ENCODE data around the gene RASSF6.
"Not testable (repeated sequence)": the region's sequence is repeated elsewhere in the genome, so short reads cannot be mapped to it uniquely, and the experiment has no call there.

RASSF6 gene

DNA sequence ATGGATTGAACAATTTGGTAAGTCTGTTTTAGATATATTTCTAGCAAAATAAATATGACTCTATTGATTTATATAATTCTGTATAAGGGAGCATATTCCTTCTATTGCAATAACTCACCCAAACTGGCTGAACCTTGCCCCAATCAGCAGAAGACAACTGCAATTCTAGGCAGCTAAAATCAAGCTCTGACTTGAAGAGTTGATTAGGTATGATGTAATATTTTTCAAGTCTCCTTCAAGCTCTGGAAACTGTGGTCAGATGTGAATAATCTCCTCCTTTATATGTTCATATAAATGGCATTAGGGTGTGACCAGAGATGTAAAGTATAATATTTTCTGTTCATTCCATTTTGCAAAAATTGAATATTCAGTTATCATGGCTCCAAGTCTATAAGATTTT, 8.2 kb downstream of the RASSF6 start:
- DNase-seq (ENCODE audit: low read depth, low spot score): no peak

DNA sequence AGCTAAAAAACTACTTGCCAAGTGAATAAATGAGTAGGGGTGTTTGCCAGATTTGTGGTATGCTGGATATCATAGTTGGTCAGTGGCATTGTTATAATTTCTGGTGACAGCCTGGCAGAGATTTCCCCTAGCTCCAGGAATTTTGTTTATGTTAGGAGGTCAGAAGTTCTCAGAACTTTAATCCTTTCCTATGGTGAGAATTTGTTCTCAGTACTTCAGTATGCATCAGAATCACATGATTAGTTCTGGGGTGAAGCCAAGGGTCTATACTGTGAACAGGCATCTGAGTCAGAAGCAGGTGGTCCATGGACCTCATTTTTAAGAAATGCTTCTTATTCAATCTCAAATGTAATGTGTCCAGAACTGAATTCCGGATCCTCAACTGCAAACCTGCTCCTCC, 10.5 kb downstream of the RASSF6 start:
- DNase-seq (ENCODE audit: low read depth, low spot score): no peak

DNA sequence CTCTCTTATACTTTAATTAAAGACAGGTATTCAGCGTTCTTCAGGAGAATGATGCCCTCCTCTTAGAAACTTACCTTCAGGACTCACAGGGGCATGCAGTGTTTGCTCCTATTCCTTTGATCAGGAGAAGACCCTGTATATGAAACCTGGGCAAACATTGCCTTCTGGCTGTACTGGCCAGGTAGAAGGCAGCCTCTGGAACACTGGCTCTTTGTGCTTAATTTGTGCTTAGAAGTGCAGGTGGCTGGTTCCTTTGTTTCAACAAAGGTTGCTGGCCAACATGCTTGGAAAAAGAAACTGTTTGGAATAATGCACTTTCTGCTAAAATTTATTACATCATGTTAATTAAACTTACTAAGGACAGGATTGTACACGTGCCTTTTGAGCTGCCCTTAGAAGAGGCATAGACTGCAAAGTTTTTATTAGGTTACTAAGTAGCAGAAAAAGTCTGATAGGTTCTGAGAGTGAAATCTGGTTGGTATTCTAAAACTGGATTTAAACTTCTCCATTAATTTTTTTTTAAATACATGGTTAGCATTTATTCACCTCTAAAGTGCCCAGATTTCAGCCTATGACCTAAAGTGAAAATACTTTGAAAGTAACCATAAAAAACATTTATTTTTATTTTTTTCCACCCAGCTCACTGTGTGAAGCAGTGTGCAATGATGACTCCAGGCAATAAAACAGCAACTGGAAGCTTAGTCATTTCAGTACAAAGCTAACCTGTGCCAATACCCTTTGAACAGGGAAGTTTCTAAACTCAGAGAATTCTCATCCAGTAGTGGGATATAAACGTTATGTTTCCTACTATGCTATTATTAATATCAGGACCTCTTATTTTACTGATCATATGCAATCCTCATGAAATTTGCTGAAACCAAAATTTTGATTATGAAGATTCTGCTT, 11.3 kb downstream of the RASSF6 start:
- no peak for DNase-seq (ENCODE audit: low read depth, low spot score)

DNA sequence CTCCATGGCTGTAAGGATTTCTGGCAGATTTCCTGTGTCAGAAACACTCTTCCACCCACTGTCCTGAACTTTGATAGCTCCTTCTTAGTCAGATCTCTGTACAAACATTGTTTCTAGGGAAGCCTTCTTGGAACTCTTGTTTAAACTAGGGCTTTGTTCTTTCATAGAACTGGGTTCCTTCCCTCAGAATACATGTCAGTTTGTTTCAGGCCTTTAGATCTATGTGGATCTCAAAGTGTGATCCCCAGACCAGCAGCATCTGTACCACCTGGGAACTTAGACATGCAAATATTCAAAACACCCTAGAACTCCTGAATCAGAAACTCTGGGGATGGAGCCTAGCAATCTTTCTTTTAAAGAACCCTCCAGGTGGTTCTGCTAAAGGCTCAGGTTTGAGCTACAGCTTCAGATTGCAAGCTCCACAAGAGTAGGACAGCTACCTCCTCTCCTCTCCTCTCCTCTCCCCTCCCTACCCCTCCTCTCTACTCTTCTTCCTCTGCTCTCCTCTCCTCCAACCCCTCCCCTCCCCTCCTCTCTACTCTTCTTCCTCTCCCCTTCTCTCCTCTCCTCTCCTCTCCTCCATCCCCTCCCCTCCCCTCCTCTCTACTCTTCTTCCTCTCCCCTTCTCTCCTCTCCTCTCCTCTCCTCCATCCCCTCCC, 12.7 kb downstream of the RASSF6 start:
- no peak for DNase-seq (ENCODE audit: low read depth, low spot score)

DNA sequence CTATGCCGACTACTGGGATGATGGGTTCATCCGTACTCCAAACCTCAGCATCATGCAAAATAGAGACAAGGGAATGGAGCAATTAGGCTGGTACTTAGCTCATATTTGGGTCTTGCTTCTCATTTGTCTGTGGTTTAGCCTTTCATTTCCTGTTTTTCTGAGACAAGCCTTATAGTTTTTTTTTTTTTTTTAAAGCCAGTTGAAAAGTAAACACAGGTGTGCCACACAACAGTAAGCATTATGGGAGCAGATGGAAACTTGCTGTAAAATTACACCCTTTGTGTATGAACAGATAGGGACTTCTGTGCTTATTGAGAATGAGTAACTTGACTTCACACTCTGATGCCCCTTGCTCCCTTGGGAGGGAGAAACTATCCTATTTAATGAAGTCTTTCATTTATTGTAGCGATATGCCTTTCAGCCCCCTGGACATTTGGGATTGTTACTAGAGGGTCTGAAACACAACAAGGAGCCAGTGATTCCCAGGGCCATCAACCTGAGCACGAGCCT, 13.7 kb downstream of the RASSF6 start:
- no peak for DNase-seq (ENCODE audit: low read depth, low spot score)

DNA sequence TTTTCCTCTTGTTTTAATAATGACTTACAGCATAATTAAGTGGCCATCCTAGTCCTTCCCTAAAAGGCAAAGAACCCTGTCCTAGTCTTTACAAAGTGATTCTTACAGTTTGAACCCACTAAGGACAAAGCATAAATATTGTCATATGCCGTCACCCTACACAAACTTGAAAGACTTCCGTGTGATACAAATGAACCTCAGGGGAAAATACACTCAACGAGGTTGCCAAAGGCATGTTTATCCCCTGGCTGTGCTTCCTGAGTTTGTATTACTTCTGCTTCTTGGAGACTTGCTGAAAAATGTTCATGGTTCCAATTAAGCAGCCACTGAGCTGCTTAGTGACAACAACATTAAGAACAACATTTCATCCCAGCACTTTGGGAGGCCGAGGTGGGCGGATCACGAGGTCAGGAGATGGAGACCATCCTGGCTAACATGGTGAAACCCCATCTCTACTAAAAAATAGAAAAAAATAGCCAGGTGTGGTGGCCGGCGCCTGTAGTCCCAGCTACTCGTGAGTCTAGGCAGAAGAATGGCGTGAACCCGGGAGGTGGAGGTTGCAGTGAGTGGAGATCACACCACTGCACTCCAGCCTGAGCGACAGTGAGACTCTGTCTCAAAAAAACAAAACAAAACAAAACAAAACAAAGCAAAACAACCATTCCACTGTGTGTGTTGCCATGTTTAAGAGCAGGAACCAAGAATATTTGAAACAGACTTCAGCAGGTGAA, 16.2 kb downstream of the RASSF6 start:
- no peak for DNase-seq (ENCODE audit: low read depth, low spot score)

DNA sequence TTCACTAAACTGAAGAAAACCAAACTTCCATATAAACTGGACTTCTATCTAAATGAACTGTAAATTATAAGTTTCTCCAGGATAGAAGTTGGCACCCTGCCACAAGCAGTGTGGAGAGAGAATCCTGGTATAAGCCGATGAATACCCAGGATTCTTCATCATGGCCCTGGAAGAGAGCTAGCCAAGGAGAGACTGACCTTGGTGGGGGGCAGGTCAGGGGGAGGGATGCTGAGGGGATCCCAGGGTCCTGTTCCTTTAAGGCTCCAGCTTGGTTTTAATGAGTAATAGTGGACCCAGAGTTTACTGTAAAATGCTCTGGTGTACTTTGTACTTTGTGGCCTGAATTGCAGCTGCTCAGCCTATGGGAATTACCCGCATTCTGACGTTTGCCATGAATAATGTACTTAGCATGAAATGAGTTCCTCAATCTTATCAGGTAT, 16.9 kb downstream of the RASSF6 start:
- no peak for DNase-seq (ENCODE audit: low read depth, low spot score)

DNA sequence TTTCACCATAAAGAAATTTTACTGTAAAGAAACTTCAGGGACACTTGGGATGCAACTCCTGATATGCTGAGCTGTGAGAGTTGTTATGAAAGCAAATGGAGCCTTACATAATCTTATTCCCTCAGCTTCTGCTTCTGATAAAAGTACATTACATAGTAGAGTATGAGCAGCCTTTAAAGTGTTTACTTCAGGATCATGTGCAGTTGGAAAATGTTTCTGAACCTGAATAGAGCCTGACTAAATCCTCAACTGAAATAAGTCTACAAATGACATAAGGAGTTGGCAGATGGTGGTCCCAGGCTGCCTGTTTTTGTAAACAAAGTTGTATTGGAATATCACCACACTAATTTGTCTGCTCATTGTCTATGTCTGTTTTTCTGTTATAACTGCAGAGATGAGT, 19.3 kb downstream of the RASSF6 start:
- no peak for DNase-seq (ENCODE audit: low read depth, low spot score)

DNA sequence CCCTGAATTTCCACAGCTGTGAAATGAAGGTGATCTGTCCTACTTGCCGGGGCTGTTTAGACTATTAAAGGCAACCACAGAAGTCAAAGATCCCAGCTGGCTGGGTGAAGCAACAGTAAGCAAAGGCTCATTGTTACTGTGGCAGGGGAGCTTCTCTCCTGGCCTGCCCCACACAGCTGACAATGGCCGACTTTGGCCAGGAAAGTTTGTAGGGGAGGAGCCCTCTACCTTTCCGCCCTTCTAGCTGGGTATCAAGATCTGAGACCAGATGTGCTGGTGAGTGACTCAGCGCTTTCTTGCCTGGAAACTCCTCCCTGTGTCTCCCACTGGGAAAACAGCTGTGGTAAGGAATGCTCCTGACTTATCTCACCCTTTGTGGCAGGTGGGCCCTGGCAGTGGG, 21.1 kb downstream of the RASSF6 start:
- DNase-seq (ENCODE audit: low read depth, low spot score): peak; percentile 34

DNA sequence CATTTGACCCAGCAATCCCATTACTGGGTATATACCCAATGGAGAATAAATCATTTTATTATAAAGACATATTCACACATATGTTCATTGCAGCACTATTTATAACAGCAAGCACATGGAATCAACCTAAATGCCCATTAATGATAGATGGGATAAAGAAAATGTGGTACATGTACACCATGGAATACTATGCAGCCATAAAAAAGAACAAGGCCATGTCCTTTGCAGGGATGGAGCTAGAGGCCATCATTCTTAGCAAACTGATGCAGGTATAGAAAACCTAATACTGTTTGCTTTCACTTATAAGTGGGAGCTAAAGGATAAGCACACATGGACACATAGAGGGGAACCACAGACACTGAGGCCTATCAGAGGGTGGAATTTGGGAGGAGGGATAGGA, 22.6 kb downstream of the RASSF6 start:
- DNase-seq (ENCODE audit: low read depth, low spot score): no peak

DNA sequence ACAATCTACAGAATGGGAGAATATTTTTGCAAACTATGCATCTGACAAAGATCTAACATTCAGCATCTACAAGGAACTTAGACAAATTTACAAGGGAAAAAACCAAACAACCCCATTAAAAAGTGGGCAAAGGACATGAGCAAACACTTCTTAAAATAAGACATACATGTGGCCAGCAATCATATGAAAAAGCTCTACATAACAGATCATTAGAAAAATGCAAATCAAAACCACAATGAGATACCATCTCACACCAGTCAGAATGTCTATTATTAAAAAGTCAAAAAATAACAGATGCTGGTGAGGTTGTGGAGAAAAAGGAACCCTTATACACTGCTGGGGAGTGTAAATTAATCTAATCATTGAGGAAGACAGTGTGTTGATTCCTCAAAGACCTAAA, 23.1 kb downstream of the RASSF6 start:
- DNase-seq (ENCODE audit: low read depth, low spot score): not testable (repeated sequence)

DNA sequence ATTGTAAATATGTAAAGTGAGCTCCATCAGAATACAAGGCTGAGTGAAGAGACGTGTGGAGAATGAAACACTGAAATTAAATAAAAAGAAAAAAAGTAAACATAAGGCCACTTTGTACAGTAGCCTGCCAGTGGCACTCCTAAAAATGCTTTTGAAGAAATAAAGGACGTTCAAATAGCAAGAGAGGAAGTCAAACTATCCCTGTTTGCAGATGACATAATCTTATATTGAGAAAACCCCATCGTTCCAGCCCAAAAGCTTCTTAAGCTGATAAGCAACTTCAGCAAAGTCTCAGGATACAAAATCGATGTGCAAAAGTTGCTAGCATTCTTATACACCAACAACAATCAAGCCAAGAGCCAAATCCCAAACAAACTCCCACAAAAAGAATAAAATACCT, 24.2 kb downstream of the RASSF6 start:
- no peak for DNase-seq (ENCODE audit: low read depth, low spot score)

DNA sequence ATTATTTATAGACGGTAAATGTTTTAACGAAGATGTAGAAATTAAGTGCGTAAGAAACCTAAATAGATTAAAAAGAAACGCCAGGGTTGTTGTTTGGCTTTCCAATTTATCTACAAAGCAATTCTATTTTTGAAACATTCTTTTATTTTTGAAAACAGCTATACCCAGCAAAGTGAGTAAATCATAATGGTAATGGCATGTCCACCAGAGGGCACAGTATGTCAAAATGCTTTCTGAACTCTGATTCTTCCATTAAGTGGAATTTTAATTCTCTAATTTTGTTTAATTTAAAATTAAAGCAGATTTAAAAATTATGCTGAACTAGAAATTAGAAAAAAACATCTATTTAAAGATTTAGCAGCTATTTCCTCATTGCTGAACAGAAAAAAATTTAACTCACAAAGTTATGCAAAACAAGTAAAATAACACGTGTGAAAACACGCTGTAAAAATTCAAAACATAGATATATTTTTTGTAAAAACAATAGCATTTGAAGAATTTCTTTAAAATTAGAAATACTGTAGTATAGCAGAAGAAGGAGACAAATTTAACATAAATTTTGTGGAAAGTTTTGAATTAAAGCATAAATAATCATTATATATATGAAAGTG, 26.5 kb downstream of the RASSF6 start:
- no peak for DNase-seq (ENCODE audit: low read depth, low spot score)

DNA sequence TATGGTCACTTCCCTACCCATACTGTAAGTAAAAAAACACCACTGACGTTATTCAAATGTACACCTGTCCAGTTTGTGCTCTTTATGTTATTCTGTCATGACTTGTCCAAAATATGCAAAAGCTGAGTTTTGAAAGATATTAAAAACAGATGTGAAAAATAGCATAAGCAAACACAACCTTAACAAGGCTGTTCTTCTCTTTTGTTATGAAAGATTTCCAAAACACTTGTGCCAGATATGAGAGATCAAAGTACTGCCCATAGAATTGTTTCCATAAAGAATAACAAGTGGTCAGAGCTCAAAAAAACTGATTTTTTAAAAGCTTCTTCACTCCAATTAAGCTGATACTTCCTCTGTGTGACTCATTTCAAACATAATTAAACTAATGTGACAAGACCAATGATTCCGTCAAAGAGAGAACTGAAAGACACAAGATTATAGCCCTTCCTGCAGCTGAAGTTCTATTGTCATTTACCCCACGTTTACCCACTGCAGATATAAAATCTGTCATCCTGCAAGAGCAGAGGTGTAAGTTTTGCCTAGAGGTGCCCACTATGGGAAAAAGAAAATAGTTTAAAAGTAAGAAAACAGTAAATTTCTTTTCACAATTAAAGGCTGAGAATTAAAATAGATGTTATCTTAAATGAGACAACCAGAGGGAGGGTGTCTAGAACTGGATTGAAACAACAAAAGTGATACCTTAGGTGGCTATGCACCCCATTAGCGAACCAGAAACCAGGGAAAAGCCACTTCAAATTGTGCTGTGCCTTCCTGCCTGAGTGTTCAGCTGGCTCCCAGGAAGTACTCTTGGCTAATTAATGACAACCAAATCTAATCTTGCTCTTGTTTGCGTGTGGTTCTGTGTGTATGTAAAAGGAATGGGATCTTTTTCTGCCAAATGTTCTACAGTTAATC, 30.1 kb downstream of the RASSF6 start:
- no peak for DNase-seq (ENCODE audit: low read depth, low spot score)

DNA sequence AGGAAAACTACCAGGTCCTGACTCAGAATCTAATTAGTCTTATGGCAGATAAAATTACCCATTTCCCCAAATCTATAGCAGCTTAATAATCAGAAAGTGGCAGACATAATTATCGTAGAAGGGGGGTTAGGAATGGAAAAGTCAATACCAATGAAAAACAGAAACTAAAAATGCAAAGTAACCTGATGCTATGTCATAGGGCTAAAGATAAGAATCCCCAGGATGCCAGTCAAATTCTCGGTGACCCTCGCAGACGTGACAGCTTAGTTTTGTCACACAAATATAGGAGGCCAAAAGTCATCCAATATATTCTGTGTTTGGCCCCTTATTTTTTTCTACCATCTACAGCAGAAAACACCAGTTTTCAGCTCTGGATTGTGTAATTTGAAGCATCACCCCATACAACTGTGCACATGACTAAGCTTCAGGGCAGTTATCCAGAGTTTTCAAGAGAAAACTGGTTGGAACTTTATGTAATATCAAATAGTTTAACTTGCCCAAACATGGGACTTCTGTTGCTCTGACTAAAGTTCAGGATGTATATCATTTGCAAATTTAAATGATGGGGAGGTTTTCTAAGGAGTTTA, 30.9 kb downstream of the RASSF6 start:
- DNase-seq (ENCODE audit: low read depth, low spot score): no peak

DNA sequence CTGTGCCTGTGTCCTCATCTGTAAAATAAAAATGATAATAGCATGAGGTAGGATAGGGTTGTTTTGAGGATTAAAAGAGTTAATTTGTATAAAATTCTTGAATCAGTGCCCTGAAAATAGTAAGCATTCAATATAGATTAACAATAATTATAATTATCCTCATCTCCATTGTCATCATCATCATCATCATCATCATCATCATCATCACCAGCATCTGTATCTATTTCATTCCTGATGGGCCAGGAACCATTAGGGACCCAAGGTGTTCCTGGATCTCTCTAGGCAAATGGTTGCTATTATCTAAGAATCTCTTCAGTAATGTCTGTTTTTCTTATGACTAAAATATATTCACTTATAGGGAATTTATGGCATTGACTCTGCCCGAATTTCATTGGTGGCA, 31.6 kb downstream of the RASSF6 start:
- no peak for DNase-seq (ENCODE audit: low read depth, low spot score)

DNA sequence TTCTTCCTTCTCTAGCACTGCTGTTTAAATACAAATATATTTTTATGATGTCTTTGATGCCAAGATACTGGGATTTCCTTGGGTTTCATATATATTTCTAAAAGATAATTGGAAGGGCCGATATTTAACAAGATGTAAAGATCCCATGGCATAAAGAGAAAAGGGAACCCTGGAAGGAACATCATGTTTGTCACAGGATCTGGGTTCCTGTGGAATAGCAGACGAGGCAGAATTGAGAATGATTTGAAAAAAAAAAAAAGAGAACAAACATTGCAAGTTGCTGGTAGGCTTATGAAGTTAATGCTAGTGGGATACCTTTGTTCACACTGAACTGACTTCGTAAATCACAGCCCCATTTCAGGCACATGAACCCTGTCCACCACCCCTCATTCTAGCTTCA, 33.6 kb downstream of the RASSF6 start:
- DNase-seq (ENCODE audit: low read depth, low spot score): no peak

DNA sequence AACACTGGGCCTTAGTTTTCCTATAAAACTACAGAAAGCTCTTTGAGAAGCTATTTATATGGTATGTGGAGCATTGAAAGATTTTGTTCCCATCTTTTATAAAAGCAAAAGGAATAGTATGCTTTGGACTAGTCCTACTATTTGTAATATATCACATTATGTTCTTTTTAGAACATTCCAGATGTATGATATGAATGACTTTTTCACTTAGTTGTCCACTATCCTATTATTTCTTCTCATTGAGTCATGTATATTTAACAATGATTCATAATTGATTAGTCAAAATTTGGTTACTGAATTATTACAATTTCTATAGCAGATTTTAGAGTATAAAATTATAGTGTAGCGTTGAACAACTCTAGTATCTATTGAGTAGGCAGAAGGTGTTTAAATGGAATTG, 34.2 kb downstream of the RASSF6 start:
- no peak for DNase-seq (ENCODE audit: low read depth, low spot score)

DNA sequence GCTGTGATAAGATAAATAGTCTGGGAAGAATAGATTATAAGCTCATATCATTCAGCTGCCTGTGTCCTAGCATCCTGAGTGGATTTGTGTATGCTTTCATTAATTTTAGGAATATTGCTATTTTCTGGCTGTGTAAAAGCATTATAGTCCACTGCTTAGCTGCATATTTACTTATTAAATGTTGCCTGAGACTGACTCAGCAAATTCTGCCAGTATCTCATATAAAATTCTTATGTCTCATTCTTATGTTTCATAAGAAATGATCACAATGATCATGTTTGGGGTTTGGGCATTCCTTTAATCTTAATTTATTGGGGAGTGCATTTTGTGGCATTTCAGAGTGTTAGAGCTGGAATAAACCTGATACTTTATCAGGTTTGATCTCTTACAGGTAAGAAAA, 34.9 kb downstream of the RASSF6 start:
- no peak for DNase-seq (ENCODE audit: low read depth, low spot score)

DNA sequence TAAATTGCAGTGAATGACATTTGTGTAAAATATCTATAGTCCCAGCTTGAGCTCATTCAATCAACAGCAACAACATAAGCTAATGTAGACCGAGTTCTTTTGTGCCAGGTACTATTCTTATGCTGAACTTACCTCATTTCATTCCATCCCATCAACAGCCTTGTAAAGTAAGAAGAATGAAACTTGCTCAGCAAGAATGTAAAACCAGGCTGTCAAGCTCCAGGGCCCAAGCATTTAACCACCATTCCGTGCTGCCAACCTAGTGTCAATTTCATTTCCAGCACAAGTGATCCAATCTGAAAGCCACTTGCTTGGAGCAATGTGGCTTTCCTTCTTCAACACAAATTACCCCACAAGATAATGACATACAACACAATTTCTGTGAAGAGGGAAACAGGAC, 36.6 kb downstream of the RASSF6 start:
- no peak for DNase-seq (ENCODE audit: low read depth, low spot score)
